ENCODE data around the gene PTPRG.

The PTPRG gene

GRCh38 chr3:61624300-61624699 lies 62.9 kb downstream of the PTPRG start:
- no peak for DNase-seq

- no peak for DNase-seq
These were observed 64.1 kb downstream of the PTPRG start for GRCh38 chr3:61625429-61625828.

- no peak for DNase-seq
These were observed 65.1 kb downstream of the PTPRG start for GRCh38 chr3:61626484-61626883.

- DNase-seq: no peak
These were observed 66.4 kb downstream of the PTPRG start for GRCh38 chr3:61627768-61628185.

GRCh38 chr3:61628636-61629035 lies 67.3 kb downstream of the PTPRG start:
- DNase-seq: no peak

GRCh38 chr3:61629442-61629841 lies 68.1 kb downstream of the PTPRG start:
- no peak for DNase-seq

GRCh38 chr3:61631108-61631769 lies 69.9 kb downstream of the PTPRG start:
- no peak for DNase-seq

GRCh38 chr3:61632568-61633175 lies 71.3 kb downstream of the PTPRG start:
- DNase-seq: no peak

GRCh38 chr3:61634678-61635077 lies 73.3 kb downstream of the PTPRG start:
- no peak for DNase-seq

GRCh38 chr3:61637088-61638051 lies 76.0 kb downstream of the PTPRG start:
- DNase-seq: no peak

GRCh38 chr3:61638741-61639140 lies 77.4 kb downstream of the PTPRG start:
- no peak for DNase-seq

GRCh38 chr3:61639991-61640390 lies 78.6 kb downstream of the PTPRG start:
- no peak for DNase-seq

- no peak for DNase-seq
These were observed 83.8 kb downstream of the PTPRG start for GRCh38 chr3:61645148-61645547.

- no peak for DNase-seq
These were observed 85.0 kb downstream of the PTPRG start for GRCh38 chr3:61646360-61646759.

GRCh38 chr3:61646851-61647525 lies 85.6 kb downstream of the PTPRG start:
- no peak for DNase-seq

GRCh38 chr3:61648481-61648880 lies 87.1 kb downstream of the PTPRG start:
- no peak for DNase-seq

GRCh38 chr3:61649381-61650170 lies 88.2 kb downstream of the PTPRG start:
- DNase-seq: no peak

- no peak for DNase-seq
These were observed 88.9 kb downstream of the PTPRG start for GRCh38 chr3:61650276-61650675.

- DNase-seq: no peak
These were observed 89.5 kb downstream of the PTPRG start for GRCh38 chr3:61650719-61651410.

GRCh38 chr3:61657689-61658088 lies 96.3 kb downstream of the PTPRG start:
- no peak for DNase-seq

GRCh38 chr3:61662861-61663260 lies 101.5 kb downstream of the PTPRG start:
- no peak for DNase-seq
